Stimulated activated CD4-positive, alpha-beta T cell treated with anti-CD3 and anti-CD28 coated beads, Interleukin-1b, Interleukin-23, amount 100 ng/mL, for 48 hours (primary cell): ENCODE results near the gene PARD3B.

Source experiments
- DNase-seq: peaks from one replicate; pipeline ENCODE4 v3.0.0-alpha.2; 2020

The PARD3B gene

GRCh38 chr2:204544961-204545860, at the start of gene PARD3B:
Gene PARD3B (plus strand): TSS chr2:204545475. CDS start chr2:204546000, 525 bp downstream.
- DNase-seq = peak; percentile 21

- no peak for DNase-seq
Measured at GRCh38 chr2:204496779-204497178, 48.5 kb upstream of the PARD3B start.

- DNase-seq = no peak
Measured at GRCh38 chr2:204497855-204498254, 47.4 kb upstream of the PARD3B start.

- DNase-seq = no peak
Measured at GRCh38 chr2:204498291-204498690, 47.0 kb upstream of the PARD3B start.

DNA sequence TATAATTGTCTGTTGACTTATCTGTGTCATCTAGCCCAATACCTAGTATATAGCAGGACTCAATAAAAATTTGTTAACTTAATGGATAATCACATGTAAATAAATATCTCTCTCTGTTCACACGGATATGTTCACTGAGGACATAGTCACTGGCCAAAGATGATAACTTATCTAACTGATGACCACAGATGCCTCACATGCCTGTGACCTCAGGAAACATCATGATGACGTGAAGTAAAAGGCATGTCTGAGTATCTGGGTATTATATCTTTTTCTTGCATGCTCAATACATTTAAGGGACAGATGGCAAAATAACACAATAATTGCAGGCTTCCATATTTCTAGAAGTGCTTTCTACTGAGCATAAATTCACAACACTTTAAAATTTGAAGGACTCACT, 41.4 kb upstream of the PARD3B start:
- no peak for DNase-seq

GRCh38 chr2:204504594-204504993, 40.7 kb upstream of the PARD3B start:
- no peak for DNase-seq

GRCh38 chr2:204505488-204505887, 39.8 kb upstream of the PARD3B start:
- DNase-seq = no peak

DNA sequence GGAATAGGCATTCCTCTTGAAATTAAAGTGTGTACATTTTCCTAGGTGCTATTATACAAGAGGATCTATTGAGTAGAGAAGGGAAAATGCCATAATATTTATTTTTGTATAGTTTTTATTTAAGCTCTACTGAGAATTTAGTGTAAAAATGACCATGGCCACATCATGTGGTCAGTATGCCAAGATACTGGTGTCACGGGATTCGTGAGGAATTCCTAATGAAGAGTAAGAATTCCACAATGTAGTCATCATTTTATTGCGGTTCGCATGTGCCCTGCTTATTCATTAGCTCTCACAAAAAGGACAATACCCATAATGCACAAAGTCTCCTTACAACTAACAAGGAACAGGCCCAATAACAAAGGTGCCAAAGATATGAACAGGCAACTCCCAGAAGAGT, 39.3 kb upstream of the PARD3B start:
- DNase-seq = no peak

DNA sequence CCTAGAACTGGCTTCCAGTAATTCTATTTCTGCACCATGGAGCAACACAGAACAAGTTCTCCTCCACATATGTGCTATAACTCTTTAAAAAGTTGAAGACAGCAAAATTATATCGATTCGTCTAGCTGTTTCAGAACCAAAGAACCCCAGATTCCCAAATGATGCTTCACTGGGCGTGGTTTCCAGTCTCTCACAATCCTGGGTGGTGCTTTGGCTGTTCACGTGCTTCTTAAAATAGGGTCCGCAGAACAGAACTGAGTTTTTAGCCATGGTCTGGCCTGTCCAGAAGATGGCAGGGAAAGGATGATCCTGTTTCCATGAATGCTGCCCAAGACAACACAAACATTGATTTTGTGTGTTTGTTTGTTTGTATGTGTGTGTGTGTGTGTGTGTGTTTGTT, 37.6 kb upstream of the PARD3B start:
- DNase-seq = no peak

- DNase-seq = no peak
Measured at GRCh38 chr2:204510709-204511420, 34.4 kb upstream of the PARD3B start.

GRCh38 chr2:204514439-204514838, 30.8 kb upstream of the PARD3B start:
- DNase-seq = no peak

GRCh38 chr2:204515416-204515815, 29.9 kb upstream of the PARD3B start:
- no peak for DNase-seq

DNA sequence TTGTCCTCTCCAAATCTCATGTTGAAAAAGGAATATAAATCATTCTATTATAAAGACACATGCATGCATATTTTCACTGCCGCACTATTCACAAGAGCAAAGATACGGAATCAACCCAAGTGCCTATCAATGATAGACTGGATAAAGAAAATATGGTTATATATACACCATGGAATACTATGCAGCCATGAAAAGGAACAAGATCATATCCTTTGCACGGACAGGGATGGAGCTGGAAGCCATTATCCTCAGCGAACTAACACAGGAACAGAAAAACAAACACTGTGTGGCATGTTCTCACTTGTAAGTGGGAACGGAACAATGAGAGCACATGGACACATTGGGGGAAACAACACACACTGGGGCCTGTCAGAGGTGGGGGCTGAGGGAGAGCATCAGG, 28.1 kb upstream of the PARD3B start:
- no peak for DNase-seq

DNA sequence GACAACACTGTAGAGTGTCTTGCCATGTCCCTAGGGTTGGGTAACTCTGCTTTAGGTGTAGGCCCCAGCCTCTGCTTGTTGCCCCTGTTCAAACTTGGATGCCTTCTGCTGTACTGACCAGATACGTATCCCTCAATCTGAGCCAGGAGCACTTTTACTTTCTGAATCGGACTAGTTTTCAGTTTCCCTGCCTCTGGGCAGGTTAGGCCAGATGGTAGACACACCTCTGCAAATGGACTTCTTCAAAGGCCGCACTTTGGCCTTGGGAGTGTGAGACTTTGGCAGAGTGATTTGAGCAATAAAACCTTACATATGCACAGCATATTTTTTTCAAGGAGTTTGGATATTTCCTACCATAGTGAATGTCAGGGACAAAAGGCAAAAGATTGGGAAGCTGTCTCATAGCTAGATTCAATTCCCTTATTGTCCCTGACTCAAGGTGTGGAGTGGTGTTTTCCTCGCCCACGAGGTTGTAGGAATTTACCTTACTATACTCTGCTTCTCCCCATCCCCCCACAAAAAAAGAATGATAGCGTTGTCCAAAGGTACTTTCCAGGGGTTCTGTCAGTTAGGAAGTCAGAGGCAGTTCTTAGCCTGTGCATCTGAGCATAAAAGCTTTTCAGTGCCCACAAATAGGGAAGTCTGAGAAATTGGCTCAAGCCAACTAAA, 15.3 kb upstream of the PARD3B start:
- no peak for DNase-seq

DNA sequence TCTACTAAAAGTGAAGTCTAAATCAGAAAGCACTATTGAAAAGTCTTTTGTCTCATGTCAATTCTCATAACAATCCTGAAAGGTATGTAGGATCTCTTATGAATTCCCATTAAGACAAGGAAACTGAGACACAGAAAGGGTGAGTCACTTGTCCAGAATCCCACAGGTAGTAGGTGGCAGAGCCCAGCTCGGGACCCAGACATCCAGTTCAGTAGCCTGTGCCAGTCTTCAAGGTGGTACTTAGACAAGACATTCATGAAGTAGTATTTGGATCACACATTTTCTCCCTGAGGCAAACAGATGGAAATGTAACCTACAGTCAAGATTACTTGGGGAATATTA, 14.8 kb upstream of the PARD3B start:
- no peak for DNase-seq

DNA sequence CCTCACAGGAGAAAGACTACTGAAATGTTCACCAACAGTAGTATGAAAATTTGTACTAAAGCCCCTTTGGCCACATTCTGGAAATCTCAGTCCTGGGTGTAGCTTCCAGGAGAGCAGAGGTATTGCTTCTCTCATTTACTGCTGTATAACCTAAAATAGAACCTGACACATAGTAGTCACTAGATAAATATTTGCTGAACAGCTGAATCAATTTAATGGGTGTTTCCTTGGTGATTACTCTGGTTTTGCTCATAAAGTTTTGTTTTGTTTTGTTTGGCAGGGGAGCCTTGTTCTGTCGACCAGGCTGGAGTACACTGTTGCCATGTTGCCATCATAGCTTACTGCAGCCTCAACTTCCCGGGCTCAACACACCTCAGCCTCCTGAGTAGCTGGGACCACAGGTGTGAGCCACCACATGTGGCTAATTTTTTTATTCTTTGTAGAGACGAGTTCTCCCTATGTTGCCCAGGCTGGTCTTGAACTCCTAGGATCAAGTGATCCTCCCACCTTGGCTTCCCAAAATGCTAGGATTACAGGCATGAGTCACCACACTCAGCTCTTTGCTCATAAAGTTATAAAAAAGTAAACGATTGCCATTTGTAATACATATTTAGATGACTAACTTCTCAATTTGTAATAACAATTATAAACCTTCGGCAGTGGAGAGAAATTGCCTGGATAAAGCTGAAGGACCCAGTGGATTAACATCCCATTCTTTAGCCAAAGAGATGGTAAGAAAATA, 11.5 kb upstream of the PARD3B start:
- no peak for DNase-seq

DNA sequence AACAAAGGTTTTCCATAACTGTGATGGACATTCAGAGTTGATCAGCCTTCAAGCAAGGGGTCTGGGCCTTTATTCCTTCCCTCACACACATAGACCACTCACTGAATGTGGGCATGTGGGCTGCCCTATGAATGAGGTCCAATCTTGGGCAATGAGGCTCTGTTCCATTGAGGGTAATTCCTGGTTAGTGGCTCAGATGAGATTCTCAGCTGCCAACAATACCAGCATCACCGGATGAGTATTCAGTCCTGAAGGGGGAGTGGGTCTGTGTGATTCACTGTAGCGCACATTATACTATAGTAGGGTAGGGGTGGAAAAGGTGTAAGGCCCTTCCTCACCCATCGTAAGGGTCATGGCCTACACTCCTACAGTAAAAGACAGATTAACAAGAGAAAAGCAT, 9.9 kb upstream of the PARD3B start:
- no peak for DNase-seq

GRCh38 chr2:204535764-204536163, 9.5 kb upstream of the PARD3B start:
- no peak for DNase-seq

DNA sequence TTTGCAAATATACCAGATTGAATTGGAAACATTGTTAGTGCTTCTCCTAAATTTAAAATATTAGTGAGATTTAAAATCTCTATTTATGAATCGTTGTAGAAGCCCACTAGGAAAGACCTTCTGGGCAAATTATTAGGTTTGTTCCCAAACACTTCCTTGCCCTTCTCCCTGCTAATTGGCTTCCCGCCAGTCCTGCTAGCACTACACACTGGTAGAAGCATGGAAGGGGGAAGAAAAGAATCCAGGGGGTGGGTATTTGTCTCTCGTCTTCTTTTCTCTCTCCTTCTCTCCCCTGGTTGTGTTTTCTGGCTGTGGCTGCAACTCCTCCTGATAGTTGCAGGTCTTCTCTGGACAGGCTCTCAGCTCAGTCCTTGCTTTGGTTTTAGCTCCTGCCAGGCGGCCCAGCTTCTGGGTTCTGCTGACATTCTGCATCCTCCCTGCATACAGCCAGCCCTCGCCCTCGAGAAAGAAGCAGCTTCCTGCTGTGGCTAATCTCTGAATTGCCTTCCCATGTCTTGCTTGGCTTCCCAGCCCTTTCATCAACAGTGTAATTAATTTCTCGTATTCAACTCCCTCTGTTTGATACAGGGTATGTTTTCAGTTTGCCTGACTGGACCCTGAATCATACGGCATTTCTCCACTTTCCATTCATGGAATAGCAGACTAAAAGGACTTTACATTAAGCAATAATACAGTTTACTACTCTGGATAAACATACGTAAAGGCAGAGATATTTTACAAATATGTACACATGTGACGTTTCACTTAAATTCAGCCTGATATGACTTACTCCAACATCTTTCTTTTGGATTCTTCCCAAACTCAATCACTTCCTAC, 6.9 kb upstream of the PARD3B start:
- no peak for DNase-seq

DNA sequence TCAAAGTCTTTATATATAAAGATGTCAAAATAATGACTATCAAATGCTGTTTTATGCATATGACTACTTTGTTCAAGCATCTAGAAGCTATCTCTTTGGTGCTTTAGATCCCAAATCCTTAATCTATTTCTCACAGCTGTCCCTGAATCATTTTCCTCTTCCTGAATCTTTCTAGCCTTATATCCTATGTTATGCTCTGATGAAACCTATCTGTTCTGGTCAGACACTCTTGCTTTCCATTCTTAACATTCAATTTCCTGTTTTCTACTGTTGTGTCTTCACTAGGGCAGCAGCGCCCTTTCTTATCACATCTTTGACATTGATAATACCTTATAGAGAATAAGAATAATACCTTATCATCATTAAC, 6.3 kb upstream of the PARD3B start:
- no peak for DNase-seq

DNA sequence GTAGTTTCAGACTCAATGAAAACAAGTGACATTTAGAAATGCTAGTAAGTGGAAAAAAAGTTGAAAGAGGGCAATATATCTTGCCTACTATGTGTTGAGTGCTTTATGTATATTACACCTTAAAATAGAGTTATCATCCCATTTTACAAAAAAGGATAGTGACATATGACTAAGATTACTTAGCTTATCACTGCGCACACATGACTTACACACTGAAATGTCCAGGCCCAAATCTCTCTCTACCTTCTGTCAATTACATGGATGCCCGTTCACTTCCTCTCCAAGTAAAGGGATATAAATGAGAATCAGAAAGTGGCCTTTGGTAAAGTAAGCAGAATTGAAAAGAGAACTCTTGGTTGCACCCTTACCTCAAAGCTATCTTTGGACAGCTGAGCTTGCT, 3.6 kb upstream of the PARD3B start:
- no peak for DNase-seq

GRCh38 chr2:204542982-204543608, 2.2 kb upstream of the PARD3B start:
- no peak for DNase-seq
